Activated CD8-positive, alpha-beta memory T cell treated with anti-CD3 and anti-CD28 coated beads for 36 hours (primary cell): ENCODE measurements around the gene MAPK8. TPM values are rescaled to one million over a fixed set of nuclear protein-coding genes. Genes with fewer than 3 reads are reported as not detected.

Source experiments
- CTCF ChIA-PET: fragments of 350-600 bp; sonication (Branson Sonifier 250); formaldehyde crosslinking; loops from one replicate; lab custom pipeline; 2021; ENCODE audit warnings: antibody characterized with exemption; lab: Charles Lee
- POLR2A ChIA-PET: fragments of 350-600 bp; sonication (Branson Sonifier 250); formaldehyde crosslinking; loops from one replicate; lab custom pipeline; 2021; ENCODE audit warnings: antibody characterized with exemption; lab: Charles Lee
- total RNA-seq, 2 experiments: library from RNA; stranded (reverse); gene quantifications; one replicate each; pipeline ENCODE4 v1.2.3, GENCODE V29; 2021

The MAPK8 gene
- total RNA-seq, 2 experiments from 2014 or later = 46.0 to 48.0 TPM

- POLR2A ChIA-PET = no interaction called here
Observed at GRCh38 chr10:48364659-48365405, 58.4 kb downstream of the MAPK8 start.

GRCh38 chr10:48365668-48366067 lies 59.2 kb downstream of the MAPK8 start:
- CTCF ChIA-PET = no interaction called here
- POLR2A ChIA-PET = no interaction called here

More at GRCh38 chr10:48364659-48365405, 58.4 kb downstream of the MAPK8 start:
- CTCF ChIA-PET = interaction anchor here (1.4 to 1.6 kb wide), 2 partner anchors 44 to 291 kb away, joined by 3 to 11 read pairs; no protein-coding TSS in a partner anchor

- POLR2A ChIA-PET = no interaction called here
- CTCF ChIA-PET = interaction anchor here (1.2 kb wide), 1 partner anchor 290 kb away, joined by 4 read pairs; no protein-coding TSS in a partner anchor
Observed at GRCh38 chr10:48366261-48366660, 59.8 kb downstream of the MAPK8 start.

GRCh38 chr10:48369501-48369900 lies 63.0 kb downstream of the MAPK8 start:
- POLR2A ChIA-PET = no interaction called here
- CTCF ChIA-PET = no interaction called here

- CTCF ChIA-PET = no interaction called here
Observed at GRCh38 chr10:48377751-48378530, 71.5 kb downstream of the MAPK8 start.

GRCh38 chr10:48378675-48379074 lies 72.2 kb downstream of the MAPK8 start:
- ChIA-PET POLR2A (no interaction called here), CTCF (no interaction called here)

More at GRCh38 chr10:48377751-48378530, 71.5 kb downstream of the MAPK8 start:
- POLR2A ChIA-PET = no interaction called here

- POLR2A ChIA-PET = no interaction called here
- CTCF ChIA-PET = no interaction called here
Observed at GRCh38 chr10:48381971-48382370, 75.5 kb downstream of the MAPK8 start.

- CTCF ChIA-PET = no interaction called here
- POLR2A ChIA-PET = no interaction called here
Observed at GRCh38 chr10:48382982-48383381, 76.5 kb downstream of the MAPK8 start.

- ChIA-PET POLR2A (no interaction called here), CTCF (no interaction called here)
Observed at GRCh38 chr10:48383393-48383792, 76.9 kb downstream of the MAPK8 start.

- ChIA-PET CTCF (interaction anchor here (1.2 kb wide), 1 partner anchor 272 kb away, joined by 3 read pairs; no protein-coding TSS in a partner anchor), POLR2A (no interaction called here)
Observed at GRCh38 chr10:48384699-48384982, 78.2 kb downstream of the MAPK8 start.

- ChIA-PET CTCF (no interaction called here), POLR2A (no interaction called here)
Observed at GRCh38 chr10:48389272-48389671, 82.8 kb downstream of the MAPK8 start.

- ChIA-PET CTCF (no interaction called here), POLR2A (no interaction called here)
Observed at GRCh38 chr10:48389846-48390557, 83.5 kb downstream of the MAPK8 start.

- CTCF ChIA-PET = no interaction called here
- POLR2A ChIA-PET = no interaction called here
Observed at GRCh38 chr10:48390558-48390871, 84.0 kb downstream of the MAPK8 start.

- POLR2A ChIA-PET = no interaction called here
- CTCF ChIA-PET = no interaction called here
Observed at GRCh38 chr10:48390933-48391845, 84.7 kb downstream of the MAPK8 start.

- CTCF ChIA-PET = no interaction called here
- POLR2A ChIA-PET = no interaction called here
Observed at GRCh38 chr10:48391994-48392393, 85.5 kb downstream of the MAPK8 start.

GRCh38 chr10:48398261-48398660 lies 91.8 kb downstream of the MAPK8 start:
- CTCF ChIA-PET = no interaction called here
- POLR2A ChIA-PET = no interaction called here

GRCh38 chr10:48399056-48399541 lies 92.6 kb downstream of the MAPK8 start:
- ChIA-PET CTCF (no interaction called here), POLR2A (no interaction called here)

GRCh38 chr10:48399551-48399950 lies 93.1 kb downstream of the MAPK8 start:
- ChIA-PET POLR2A (no interaction called here), CTCF (no interaction called here)

GRCh38 chr10:48400129-48400849 lies 93.8 kb downstream of the MAPK8 start:
- CTCF ChIA-PET = no interaction called here
- POLR2A ChIA-PET = no interaction called here
